Sigmoid colon (tissue), 7 donors: ENCODE measurements around the gene CISD2. TPM values are rescaled to one million over a fixed set of nuclear protein-coding genes. Genes with fewer than 3 reads are reported as not detected.

Experiments
- DNase-seq: peaks from one replicate; pipeline ENCODE4 v3.0.0-alpha.2; 2019
- H3K27ac ChIP-seq, 4 donors: fragments of 200-600 bp; sonication (generic); one replicate each; pipeline ENCODE4 v1.5.1; 2016 to 2019; ENCODE audit warnings: mild to moderate bottlenecking in 1 of 4
- H3K27me3 ChIP-seq, 3 donors: fragments of 200-600 bp; sonication (generic); one replicate each; pipeline ENCODE4 v1.5.1; 2019; ENCODE audit warnings: mild to moderate bottlenecking in 1 of 3
- H3K36me3 ChIP-seq, 4 donors: fragments of 200-600 bp; sonication (generic); one replicate each; pipeline ENCODE4 v1.5.1; 2016 to 2019
- H3K4me1 ChIP-seq, 4 donors: fragments of 200-600 bp; sonication (generic); one replicate each; pipeline ENCODE4 v1.5.1; 2017 to 2019
- H3K4me3 ChIP-seq, 4 donors: fragments of 200-600 bp; sonication (generic); one replicate each; pipeline ENCODE4 v1.5.1; 2017 to 2019; ENCODE audit warnings: mild to moderate bottlenecking in 2 of 4, moderate library complexity in 1 of 4
- H3K9me3 ChIP-seq, 4 donors: fragments of 200-600 bp in 3 of 4; sonication (generic) in 3 of 4; one replicate each; pipeline versions ENCODE4 v1.5.1 to v1.6.1; 2013 to 2019
- CTCF ChIP-seq, 4 experiments: fragments of 450-650 bp in 3 of 4; fragments of 200-600 bp in 1 of 4; IDR thresholded peaks; one replicate each; pipeline ENCODE4 v1.5.1; 2016 to 2019; ENCODE audit warnings: antibody characterized with exemption in 4 of 4, mild to moderate bottlenecking in 3 of 4, moderate library complexity in 2 of 4
- EP300 ChIP-seq, 4 donors: sonication (generic); formaldehyde crosslinking; IDR thresholded peaks; one replicate each; pipeline ENCODE4 v1.6.1; 2017; ENCODE audit warnings: antibody characterized with exemption in 4 of 4
- POLR2A ChIP-seq, 2 donors: fragments of 450-650 bp; IDR thresholded peaks; one replicate each; pipeline ENCODE4 v1.6.1; 2016; ENCODE audit warnings: antibody characterized with exemption in 2 of 2, mild to moderate bottlenecking in 2 of 2, moderate library complexity in 2 of 2
- POLR2AphosphoS5 ChIP-seq, 4 donors: sonication (generic); formaldehyde crosslinking; IDR thresholded peaks; one replicate each; pipeline ENCODE4 v1.6.1; 2017; ENCODE audit warnings: antibody characterized with exemption in 4 of 4
- WGBS, 2 donors: extraction: QIAGEN DNeasy Blood & Tissue Kit; methylation state at CpG; one replicate each; pipeline ENCODE4 v1.1.7; 2013; 5-methylcytosine and 5-hydroxymethylcytosine counted together
- intact Hi-C: fragments of 100-400 bp; cut with DNase I; formaldehyde crosslinking; loops from one replicate; pipeline ENCODE4 v1.15.1; 2023
- polyA plus RNA-seq, 3 donors: library from polyadenylated mRNA; stranded (reverse); fragments of 200-250 nt; gene quantifications; one replicate each; pipeline ENCODE4 v1.2.3, GENCODE V29; 2013
- total RNA-seq, 4 donors: library from RNA; depleted of rRNA; stranded (reverse); fragments of >200 nt; gene quantifications; one replicate each; pipeline ENCODE4 v1.1.0, GENCODE V29; 2016
- donor health status: healthy with polysubstance abuse.
- donor health status: Bipolar disorder and iron deficiency.
- donor health status: healthy.

Gene CISD2
- total and polyA plus RNA-seq, 7 donors, result 6.5 to 31.7 (median 16.5) TPM

- Histone ChIP-seq H3K27me3 (no peaks in the 10 kb centered on the region), H3K9me3 (no peaks in the 10 kb centered on the region), H3K4me1 (peaks cover 4 to 43% (median 35%) of the 10 kb centered on the region in 4 donors), H3K4me3 (peak within 1 kb of the TSS; percentile 90 to 96 (median 93)), H3K27ac (peak within 1 kb of the TSS; percentile 99 to 100 (median 100)), H3K36me3 (no peaks in the 10 kb centered on the region)
- DNase-seq, result peak; percentile 99
- intact Hi-C loops, result loop anchor here (1.0 to 5.0 kb wide), 3 partner anchors 42 to 390 kb away; partner anchors contain the start of gene SLC9B1
- 0% methylated on average over 73 of the region's 73 CpGs for WGBS, 2 donors
- TF ChIP-seq CTCF (IDR thresholded peaks at IDR 0.05) (no peak), POLR2AphosphoS5 (IDR thresholded peaks at IDR 0.05) (peak; percentile 91 to 97 (median 94)), EP300 (IDR thresholded peaks at IDR 0.05) (peak in 2 of 4 donors; percentile 46 to 49), POLR2A (IDR thresholded peaks at IDR 0.05) (peak; percentile 59 to 82)
Measured at GRCh38 chr4:102826890-102827673, 41.7 kb upstream of the CISD2 start, which contains the start of gene UBE2D3. Gene UBE2D3, minus strand, starts transcription at chr4:102827551. Its CDS starts 1,043 bp downstream, at chr4:102826508.

GRCh38 chr4:102827674-102828496 is 40.9 kb upstream of the CISD2 start:
- Histone ChIP-seq H3K36me3 (no peaks in the 10 kb centered on the region), H3K9me3 (no peaks in the 10 kb centered on the region), H3K27me3 (no peaks in the 10 kb centered on the region), H3K4me3 (peak overlapping the region; percentile 90 to 96 (median 93)), H3K4me1 (peaks cover 4 to 35% (median 28%) of the 10 kb centered on the region in 4 donors), H3K27ac (peak overlapping the region; percentile 99 to 100 (median 100))
- intact Hi-C loops, result loop anchor here (1.0 to 5.0 kb wide), 4 partner anchors 41 to 391 kb away; partner anchors contain the start of genes NFKB1 and SLC9B1
- DNase-seq, result peak; percentile 100
- TF ChIP-seq POLR2AphosphoS5 (IDR thresholded peaks at IDR 0.05), result peak in 3 of 4 donors; percentile 53 to 94 (median 59)
- peak in 2 of 4 donors; percentile 5 to 85 for TF ChIP-seq EP300 (IDR thresholded peaks at IDR 0.05)
- TF ChIP-seq CTCF (IDR thresholded peaks at IDR 0.05), result no peak
- peak in 1 of 2 donors; percentile 39 for TF ChIP-seq POLR2A (IDR thresholded peaks at IDR 0.05)
- 0 to 1% methylated on average over 50 of the region's 50 CpGs for WGBS, 2 donors

GRCh38 chr4:102828497-102828808 is 40.3 kb upstream of the CISD2 start:
- intact Hi-C loops, result loop anchor here (2.0 to 5.0 kb wide), 2 partner anchors 328 to 391 kb away; partner anchors contain the start of gene NFKB1
- 0% methylated on average over 4 of the region's 4 CpGs for WGBS, 2 donors
- Histone ChIP-seq H3K36me3 (no peaks in the 10 kb centered on the region), H3K4me3 (peak overlapping the region; percentile 90 to 96 (median 93)), H3K27ac (peak overlapping the region; percentile 99 to 100 (median 100)), H3K27me3 (no peaks in the 10 kb centered on the region), H3K4me1 (peaks cover 4 to 29% (median 22%) of the 10 kb centered on the region in 4 donors), H3K9me3 (no peaks in the 10 kb centered on the region)
- no peak for DNase-seq
- no peak for TF ChIP-seq POLR2A (IDR thresholded peaks at IDR 0.05)
- TF ChIP-seq POLR2AphosphoS5 (IDR thresholded peaks at IDR 0.05), result no peak
- no peak for TF ChIP-seq CTCF (IDR thresholded peaks at IDR 0.05)
- no peak for TF ChIP-seq EP300 (IDR thresholded peaks at IDR 0.05)

GRCh38 chr4:102829803-102830202 is 39.0 kb upstream of the CISD2 start:
- Histone ChIP-seq H3K4me1 (peaks cover 4 to 16% (median 10%) of the 10 kb centered on the region in 4 donors), H3K27me3 (no peaks in the 10 kb centered on the region), H3K4me3 (no peak overlapping the region), H3K9me3 (no peaks in the 10 kb centered on the region), H3K36me3 (no peaks in the 10 kb centered on the region), H3K27ac (no peak overlapping the region)
- intact Hi-C loops, result loop anchor here (2.0 to 5.0 kb wide), 2 partner anchors 329 to 393 kb away; partner anchors contain the start of gene NFKB1
- 95% methylated on average over 7 of the region's 7 CpGs for whole genome bisulfite sequencing, 2 donors
- TF ChIP-seq EP300 (IDR thresholded peaks at IDR 0.05) (no peak), CTCF (IDR thresholded peaks at IDR 0.05) (no peak), POLR2AphosphoS5 (IDR thresholded peaks at IDR 0.05) (no peak), POLR2A (IDR thresholded peaks at IDR 0.05) (no peak)
- DNase-seq, result no peak
